CD4-positive, alpha-beta T cell treated with Interferon gamma for 1 hour (primary cell): ENCODE measurements around the gene KDELR3.
A peak's percentile ranks its signal among the peaks of the same experiment; 100 is the strongest.

Source experiments
- DNase-seq: peaks from one replicate; pipeline ENCODE4 v3.0.0-alpha.2; 2020

Gene KDELR3

GRCh38 chr22:38467904-38468442, at the start of gene KDELR3:
Gene KDELR3, plus strand, starts transcription at chr22:38468096. Its CDS starts 138 bp downstream, at chr22:38468234.
- DNase-seq: peak; percentile 28

- no peak for DNase-seq
These were observed 49.3 kb upstream of the KDELR3 start for GRCh38 chr22:38418589-38418988.

GRCh38 chr22:38419121-38419857, 48.6 kb upstream of the KDELR3 start:
- no peak for DNase-seq

- DNase-seq: no peak
These were observed 48.1 kb upstream of the KDELR3 start for GRCh38 chr22:38419858-38420160.

GRCh38 chr22:38420734-38421133, 47.2 kb upstream of the KDELR3 start:
- no peak for DNase-seq

- DNase-seq: no peak
These were observed 45.0 kb upstream of the KDELR3 start for GRCh38 chr22:38422611-38423511.

GRCh38 chr22:38423512-38424503, 44.1 kb upstream of the KDELR3 start:
- no peak for DNase-seq

GRCh38 chr22:38424525-38425080, 43.3 kb upstream of the KDELR3 start:
- DNase-seq: no peak

- DNase-seq: no peak
These were observed 41.3 kb upstream of the KDELR3 start for GRCh38 chr22:38426628-38427027.

GRCh38 chr22:38427465-38427864, 40.4 kb upstream of the KDELR3 start:
- DNase-seq: no peak

GRCh38 chr22:38427940-38428339, 40.0 kb upstream of the KDELR3 start:
- DNase-seq: no peak

GRCh38 chr22:38428714-38429113, 39.2 kb upstream of the KDELR3 start:
- DNase-seq: no peak

- DNase-seq: no peak
These were observed 38.3 kb upstream of the KDELR3 start for GRCh38 chr22:38429499-38430068.

- DNase-seq: no peak
These were observed 36.5 kb upstream of the KDELR3 start for GRCh38 chr22:38431266-38432010.

GRCh38 chr22:38432264-38432663, 35.6 kb upstream of the KDELR3 start:
- DNase-seq: no peak

GRCh38 chr22:38433871-38434270, 34.0 kb upstream of the KDELR3 start:
- DNase-seq: no peak

- no peak for DNase-seq
These were observed 32.9 kb upstream of the KDELR3 start for GRCh38 chr22:38435010-38435409.

- no peak for DNase-seq
These were observed 31.9 kb upstream of the KDELR3 start for GRCh38 chr22:38435965-38436364.

GRCh38 chr22:38436629-38437395, 31.1 kb upstream of the KDELR3 start:
- DNase-seq: no peak

GRCh38 chr22:38437416-38437815, 30.5 kb upstream of the KDELR3 start:
- DNase-seq: no peak
